NK-92 treated with Interleukin-12 subunit alpha and Interleukin-12 subunit beta, amount 100 ng/mL, for 24 hours (cell line): ENCODE results near the gene KIZ.
"Not testable (repeated sequence)": the region's sequence is repeated elsewhere in the genome, so short reads cannot be mapped to it uniquely, and the experiment has no call there.

Source experiments
- DNase-seq: peaks from one replicate; lab custom pipeline; 2025; lab: John Stamatoyannopoulos, UW

KIZ gene

GRCh38 chr20:21139881-21140566 lies 14.1 kb downstream of the KIZ start:
- DNase-seq = no peak

- DNase-seq = no peak
Observed at GRCh38 chr20:21141825-21142224, 15.9 kb downstream of the KIZ start.

GRCh38 chr20:21143194-21143890 lies 17.5 kb downstream of the KIZ start:
- DNase-seq = no peak

- no peak for DNase-seq
Observed at GRCh38 chr20:21145424-21145823, 19.5 kb downstream of the KIZ start.

- no peak for DNase-seq
Observed at GRCh38 chr20:21146215-21146614, 20.3 kb downstream of the KIZ start.

GRCh38 chr20:21147593-21147992 lies 21.7 kb downstream of the KIZ start:
- no peak for DNase-seq

- DNase-seq = no peak
Observed at GRCh38 chr20:21149344-21149743, 23.5 kb downstream of the KIZ start.

GRCh38 chr20:21151791-21152190 lies 25.9 kb downstream of the KIZ start:
- no peak for DNase-seq

GRCh38 chr20:21154692-21155091 lies 28.8 kb downstream of the KIZ start:
- no peak for DNase-seq

- no peak for DNase-seq
Observed at GRCh38 chr20:21155268-21155667, 29.4 kb downstream of the KIZ start.

- no peak for DNase-seq
Observed at GRCh38 chr20:21156266-21156665, 30.4 kb downstream of the KIZ start.

- no peak for DNase-seq
Observed at GRCh38 chr20:21157006-21157405, 31.1 kb downstream of the KIZ start.

- DNase-seq = no peak
Observed at GRCh38 chr20:21159658-21160380, 33.9 kb downstream of the KIZ start.

- no peak for DNase-seq
Observed at GRCh38 chr20:21161926-21162325, 36.0 kb downstream of the KIZ start.

GRCh38 chr20:21162631-21163030 lies 36.7 kb downstream of the KIZ start:
- DNase-seq = no peak

GRCh38 chr20:21166801-21167200 lies 40.9 kb downstream of the KIZ start:
- DNase-seq = no peak

- no peak for DNase-seq
Observed at GRCh38 chr20:21167261-21167660, 41.4 kb downstream of the KIZ start.

- DNase-seq = not testable (repeated sequence)
Observed at GRCh38 chr20:21168061-21168460, 42.2 kb downstream of the KIZ start.

GRCh38 chr20:21172626-21173025 lies 46.7 kb downstream of the KIZ start:
- no peak for DNase-seq

GRCh38 chr20:21173485-21173884 lies 47.6 kb downstream of the KIZ start:
- DNase-seq = no peak

- DNase-seq = no peak
Observed at GRCh38 chr20:21174516-21175239, 48.8 kb downstream of the KIZ start.

- DNase-seq = no peak
Observed at GRCh38 chr20:21175433-21175832, 49.6 kb downstream of the KIZ start.
